HCT116 (cell line): ENCODE data around the gene IQSEC3.

Source experiments
- CEBPB ChIP-seq: IDR thresholded peaks from 2 replicates; pipeline ENCODE4 v1.6.1; 2012; ENCODE audit warnings: low read depth
- EGR1 ChIP-seq: IDR thresholded peaks from 2 replicates; pipeline ENCODE4 v1.6.1; 2012; ENCODE audit warnings: low read depth
- FOSL1 ChIP-seq: IDR thresholded peaks from 2 replicates; pipeline ENCODE4 v1.6.1; 2012; ENCODE audit warnings: low read depth
- JUND ChIP-seq: IDR thresholded peaks from 2 replicates; pipeline ENCODE4 v1.6.1; 2012
- POLR2A ChIP-seq: IDR thresholded peaks from 2 replicates; pipeline ENCODE4 v1.7.0; 2011; ENCODE audit warnings: borderline replicate concordance; ENCODE audit not compliant: insufficient read depth, insufficient read length; ENCODE audit errors: extremely low read depth
- POLR2AphosphoS5 ChIP-seq: IDR thresholded peaks from 2 replicates; pipeline ENCODE4 v1.6.1; 2011; ENCODE audit warnings: mild to moderate bottlenecking, low read depth, low read length, moderate library complexity
- SIN3A ChIP-seq: IDR thresholded peaks from 2 replicates; pipeline ENCODE4 v1.6.1; 2012; ENCODE audit warnings: low read depth
- SP1 ChIP-seq: IDR thresholded peaks from 2 replicates; pipeline ENCODE4 v1.6.1; 2012; ENCODE audit warnings: low read depth
- TCF7L2 ChIP-seq: IDR thresholded peaks from 2 replicates; pipeline ENCODE4 v1.7.0; 2011; ENCODE audit warnings: borderline replicate concordance, inconsistent platforms; ENCODE audit not compliant: insufficient read depth, insufficient read length; ENCODE audit errors: extremely low read depth
- YY1 ChIP-seq: IDR thresholded peaks from 2 replicates; pipeline ENCODE4 v1.6.1; 2011; ENCODE audit warnings: low read length, low read depth, moderate library complexity, mild to moderate bottlenecking; ENCODE audit not compliant: insufficient replicate concordance; ENCODE audit errors: extremely low read depth
- ZFX ChIP-seq: fragments of 450-650 bp; IDR thresholded peaks from 2 replicates; pipeline ENCODE4 v1.6.1; 2017
- TF ChIP-seq, protein P1 (sequence below), 3 experiments: fragments of 200-600 bp in 1 of 3; sonication (generic) in 1 of 3; IDR thresholded peaks in 2 of 3; conservative IDR thresholded peaks in 1 of 3; 2 replicates each; pipeline ENCODE4 v1.5.1; 2012 to 2017; ENCODE audit warnings: low read depth in 2 of 3, low read length in 2 of 3, antibody characterized with exemption in 1 of 3, borderline replicate concordance in 1 of 3, control low read depth in 1 of 3, mild to moderate bottlenecking in 1 of 3, mixed read lengths in 1 of 3, mixed run types in 1 of 3, moderate library complexity in 1 of 3; ENCODE audit not compliant: insufficient read depth in 1 of 3
- TF ChIP-seq, protein P2 (sequence below): IDR thresholded peaks from 2 replicates; pipeline ENCODE4 v1.6.1; 2012
- TF ChIP-seq, protein P3 (sequence below): IDR thresholded peaks from 2 replicates; pipeline ENCODE4 v1.6.1; 2012

GRCh38 chr12:115960-116915 is 49.7 kb downstream of the IQSEC3 start:
- TF ChIP-seq, protein P1, sequence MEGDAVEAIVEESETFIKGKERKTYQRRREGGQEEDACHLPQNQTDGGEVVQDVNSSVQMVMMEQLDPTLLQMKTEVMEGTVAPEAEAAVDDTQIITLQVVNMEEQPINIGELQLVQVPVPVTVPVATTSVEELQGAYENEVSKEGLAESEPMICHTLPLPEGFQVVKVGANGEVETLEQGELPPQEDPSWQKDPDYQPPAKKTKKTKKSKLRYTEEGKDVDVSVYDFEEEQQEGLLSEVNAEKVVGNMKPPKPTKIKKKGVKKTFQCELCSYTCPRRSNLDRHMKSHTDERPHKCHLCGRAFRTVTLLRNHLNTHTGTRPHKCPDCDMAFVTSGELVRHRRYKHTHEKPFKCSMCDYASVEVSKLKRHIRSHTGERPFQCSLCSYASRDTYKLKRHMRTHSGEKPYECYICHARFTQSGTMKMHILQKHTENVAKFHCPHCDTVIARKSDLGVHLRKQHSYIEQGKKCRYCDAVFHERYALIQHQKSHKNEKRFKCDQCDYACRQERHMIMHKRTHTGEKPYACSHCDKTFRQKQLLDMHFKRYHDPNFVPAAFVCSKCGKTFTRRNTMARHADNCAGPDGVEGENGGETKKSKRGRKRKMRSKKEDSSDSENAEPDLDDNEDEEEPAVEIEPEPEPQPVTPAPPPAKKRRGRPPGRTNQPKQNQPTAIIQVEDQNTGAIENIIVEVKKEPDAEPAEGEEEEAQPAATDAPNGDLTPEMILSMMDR (IDR thresholded peaks at IDR 0.05 in 2 of 3, conservative IDR thresholded peaks at IDR 0.05 in 1 of 3; ENCODE audit: borderline replicate concordance in 1 of 3, insufficient read depth in 1 of 3, low read depth in 2 of 3, low read length in 2 of 3): no peak
- TF ChIP-seq CEBPB (no peak), EGR1 (no peak), POLR2A (no peak), POLR2AphosphoS5 (no peak), SIN3A (no peak), FOSL1 (no peak), ZFX (no peak), TCF7L2 (no peak), YY1 (no peak), JUND (no peak), SP1 (no peak)
- TF ChIP-seq, protein P2, sequence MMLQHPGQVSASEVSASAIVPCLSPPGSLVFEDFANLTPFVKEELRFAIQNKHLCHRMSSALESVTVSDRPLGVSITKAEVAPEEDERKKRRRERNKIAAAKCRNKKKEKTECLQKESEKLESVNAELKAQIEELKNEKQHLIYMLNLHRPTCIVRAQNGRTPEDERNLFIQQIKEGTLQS: no peak
- TF ChIP-seq, protein P3, sequence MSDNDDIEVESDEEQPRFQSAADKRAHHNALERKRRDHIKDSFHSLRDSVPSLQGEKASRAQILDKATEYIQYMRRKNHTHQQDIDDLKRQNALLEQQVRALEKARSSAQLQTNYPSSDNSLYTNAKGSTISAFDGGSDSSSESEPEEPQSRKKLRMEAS: no peak
